ENCODE data around the gene PDGFC.

Gene PDGFC

DNA sequence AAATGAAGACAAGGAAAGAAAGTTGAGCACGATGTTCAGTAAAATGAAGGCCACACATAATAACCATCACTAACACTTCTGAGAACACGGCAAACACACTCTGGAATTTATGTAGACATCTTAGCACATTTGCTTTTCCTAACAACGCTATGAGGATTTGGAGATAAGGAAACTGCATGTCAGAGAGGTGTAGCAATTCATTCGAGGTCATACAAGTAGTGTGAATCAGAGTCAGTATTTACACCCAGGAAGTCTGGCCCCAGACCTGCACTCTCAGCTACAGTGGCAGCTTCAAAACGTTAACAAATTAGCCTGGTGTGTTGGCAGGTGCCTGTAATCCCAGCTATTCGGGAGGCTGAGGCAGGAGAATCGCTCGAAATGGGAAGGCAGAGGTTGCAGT lies 253.4 kb downstream of the PDGFC start:
- TF ChIP-seq, protein P1, sequence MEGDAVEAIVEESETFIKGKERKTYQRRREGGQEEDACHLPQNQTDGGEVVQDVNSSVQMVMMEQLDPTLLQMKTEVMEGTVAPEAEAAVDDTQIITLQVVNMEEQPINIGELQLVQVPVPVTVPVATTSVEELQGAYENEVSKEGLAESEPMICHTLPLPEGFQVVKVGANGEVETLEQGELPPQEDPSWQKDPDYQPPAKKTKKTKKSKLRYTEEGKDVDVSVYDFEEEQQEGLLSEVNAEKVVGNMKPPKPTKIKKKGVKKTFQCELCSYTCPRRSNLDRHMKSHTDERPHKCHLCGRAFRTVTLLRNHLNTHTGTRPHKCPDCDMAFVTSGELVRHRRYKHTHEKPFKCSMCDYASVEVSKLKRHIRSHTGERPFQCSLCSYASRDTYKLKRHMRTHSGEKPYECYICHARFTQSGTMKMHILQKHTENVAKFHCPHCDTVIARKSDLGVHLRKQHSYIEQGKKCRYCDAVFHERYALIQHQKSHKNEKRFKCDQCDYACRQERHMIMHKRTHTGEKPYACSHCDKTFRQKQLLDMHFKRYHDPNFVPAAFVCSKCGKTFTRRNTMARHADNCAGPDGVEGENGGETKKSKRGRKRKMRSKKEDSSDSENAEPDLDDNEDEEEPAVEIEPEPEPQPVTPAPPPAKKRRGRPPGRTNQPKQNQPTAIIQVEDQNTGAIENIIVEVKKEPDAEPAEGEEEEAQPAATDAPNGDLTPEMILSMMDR (IDR thresholded peaks at IDR 0.05; ENCODE audit: control insufficient read depth, insufficient read depth, low read depth, low read length, missing control alignments) = no peak

DNA sequence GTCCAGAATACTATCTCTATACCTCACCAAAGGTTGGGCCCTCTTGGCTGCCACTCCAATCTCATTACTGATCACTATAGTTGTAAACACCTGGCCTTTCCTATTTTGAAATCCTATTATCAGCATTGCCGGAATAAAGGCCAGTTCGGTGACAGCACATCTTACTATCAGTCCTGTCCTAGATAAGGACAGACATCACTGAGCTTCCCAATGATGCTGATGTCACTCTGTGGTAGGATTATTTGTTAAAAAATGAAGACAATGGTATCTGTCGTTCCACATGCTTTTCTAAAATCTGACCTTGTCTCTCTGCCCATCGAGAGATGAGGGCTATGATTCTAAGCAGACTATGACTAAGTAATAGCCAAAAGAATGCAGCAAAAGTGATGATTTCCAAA lies 260.4 kb downstream of the PDGFC start:
- DNase-seq (ENCODE audit: low read depth) = no peak
- no peak overlapping the region for H3K4me3 ChIP-seq (ENCODE audit: control insufficient read depth, low read depth, low read length)
- TF ChIP-seq, protein P1 (IDR thresholded peaks at IDR 0.05; ENCODE audit: control insufficient read depth, insufficient read depth, low read depth, low read length, missing control alignments) = no peak

More for the DNA sequence above, 253.4 kb downstream of the PDGFC start:
- no peak for DNase-seq (ENCODE audit: low read depth)
- H3K4me3 ChIP-seq (ENCODE audit: control insufficient read depth, low read depth, low read length) = no peak overlapping the region
